GM12878 (cell line): ENCODE results near the gene ANO6.

ENCODE experiments used
- CEBPB ChIP-seq, 2 experiments: fragments of 150-350 bp in 1 of 2; IDR thresholded peaks; 2 replicates each; pipeline ENCODE4 v1.6.1; 2012 to 2014; ENCODE audit warnings: low read depth in 2 of 2, low read length in 2 of 2, borderline replicate concordance in 1 of 2, inconsistent platforms in 1 of 2
- MYC ChIP-seq: IDR thresholded peaks from 2 replicates; pipeline ENCODE4 v1.6.1; 2011; ENCODE audit warnings: mild to moderate bottlenecking, low read length, moderate library complexity, inconsistent platforms; ENCODE audit not compliant: insufficient read depth, insufficient replicate concordance, insufficient read length, severe bottlenecking
- POLR2A ChIP-seq: IDR thresholded peaks from 2 replicates; pipeline ENCODE4 v1.6.1; 2011; ENCODE audit warnings: low read depth, mild to moderate bottlenecking, low read length
- SRF ChIP-seq, 2 experiments: IDR thresholded peaks; 2 replicates each; pipeline ENCODE4 v1.6.1; 2011; ENCODE audit warnings: low read depth in 2 of 2, low read length in 2 of 2, mild to moderate bottlenecking in 1 of 2, moderate library complexity in 1 of 2
- YBX1 ChIP-seq: fragments of 450-650 bp; IDR thresholded peaks from 2 replicates; pipeline ENCODE4 v1.6.1; 2016; ENCODE audit warnings: antibody characterized with exemption
- TF ChIP-seq, protein P1 (sequence below): IDR thresholded peaks from 2 replicates; pipeline ENCODE4 v1.6.1; 2012; ENCODE audit warnings: low read depth, low read length, improper control_type of control experiment
- TF ChIP-seq, protein P2 (sequence below), 3 experiments: IDR thresholded peaks in 2 of 3; conservative IDR thresholded peaks in 1 of 3; 2 replicates each; pipeline ENCODE4 v1.5.1; 2011; ENCODE audit warnings: low read depth in 3 of 3, low read length in 3 of 3, mild to moderate bottlenecking in 3 of 3, control low read depth in 2 of 3, moderate library complexity in 2 of 3, inconsistent platforms in 1 of 3, mixed read lengths in 1 of 3; ENCODE audit not compliant: control insufficient read depth in 2 of 3, insufficient read depth in 1 of 3; ENCODE audit errors: extremely low read depth in 1 of 3
- TF ChIP-seq, protein P3 (sequence below): IDR thresholded peaks from 2 replicates; pipeline ENCODE4 v1.6.1; 2012; ENCODE audit warnings: mild to moderate bottlenecking, low read depth, low read length
- TF ChIP-seq, protein P4 (sequence below): fragments of 450-650 bp; IDR thresholded peaks from 2 replicates; pipeline ENCODE4 v1.6.1; 2017; ENCODE audit warnings: low read depth, mild to moderate bottlenecking, moderate library complexity

DNA sequence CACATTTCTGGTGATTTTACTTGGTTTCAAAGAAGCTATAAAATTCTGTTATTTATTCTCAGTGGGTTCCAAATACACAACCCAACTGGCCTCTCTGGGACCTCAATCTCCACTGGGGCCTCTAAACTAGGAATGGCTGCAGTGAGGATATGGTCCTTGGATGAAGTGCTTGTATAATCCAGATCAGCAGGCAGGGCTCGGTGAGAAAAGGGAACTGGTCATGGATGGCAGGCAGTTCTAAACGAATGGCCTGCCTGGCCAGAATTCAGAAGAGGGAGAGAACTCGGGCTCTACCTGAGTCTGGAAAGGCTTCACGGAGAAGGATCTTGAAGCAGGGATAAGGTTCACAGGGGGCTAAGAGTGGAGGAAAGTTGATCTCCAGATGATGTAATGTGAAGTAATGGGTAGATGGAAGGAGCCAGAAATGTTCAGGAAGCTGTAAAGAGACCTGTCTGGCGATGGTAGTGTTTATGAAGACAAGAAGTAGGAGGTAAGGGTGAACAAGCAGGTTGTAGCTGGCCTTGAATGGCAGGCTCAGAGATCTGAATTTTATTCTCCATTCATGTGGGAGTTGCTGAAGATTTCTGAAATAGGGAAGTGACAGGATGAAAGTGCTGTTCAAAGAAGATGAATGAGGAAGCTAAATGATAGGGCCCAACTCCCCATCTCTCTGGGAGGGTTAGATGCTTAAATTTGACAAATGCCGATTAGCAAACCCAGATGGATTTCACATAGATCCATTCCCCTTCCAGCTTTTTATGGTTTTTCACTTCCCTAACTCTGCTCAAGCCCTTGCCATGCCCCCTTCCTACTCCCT is 31.5 kb upstream of the ANO6 start:
- TF ChIP-seq, protein P1, sequence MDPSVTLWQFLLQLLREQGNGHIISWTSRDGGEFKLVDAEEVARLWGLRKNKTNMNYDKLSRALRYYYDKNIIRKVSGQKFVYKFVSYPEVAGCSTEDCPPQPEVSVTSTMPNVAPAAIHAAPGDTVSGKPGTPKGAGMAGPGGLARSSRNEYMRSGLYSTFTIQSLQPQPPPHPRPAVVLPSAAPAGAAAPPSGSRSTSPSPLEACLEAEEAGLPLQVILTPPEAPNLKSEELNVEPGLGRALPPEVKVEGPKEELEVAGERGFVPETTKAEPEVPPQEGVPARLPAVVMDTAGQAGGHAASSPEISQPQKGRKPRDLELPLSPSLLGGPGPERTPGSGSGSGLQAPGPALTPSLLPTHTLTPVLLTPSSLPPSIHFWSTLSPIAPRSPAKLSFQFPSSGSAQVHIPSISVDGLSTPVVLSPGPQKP: no peak
- TF ChIP-seq, protein P2, sequence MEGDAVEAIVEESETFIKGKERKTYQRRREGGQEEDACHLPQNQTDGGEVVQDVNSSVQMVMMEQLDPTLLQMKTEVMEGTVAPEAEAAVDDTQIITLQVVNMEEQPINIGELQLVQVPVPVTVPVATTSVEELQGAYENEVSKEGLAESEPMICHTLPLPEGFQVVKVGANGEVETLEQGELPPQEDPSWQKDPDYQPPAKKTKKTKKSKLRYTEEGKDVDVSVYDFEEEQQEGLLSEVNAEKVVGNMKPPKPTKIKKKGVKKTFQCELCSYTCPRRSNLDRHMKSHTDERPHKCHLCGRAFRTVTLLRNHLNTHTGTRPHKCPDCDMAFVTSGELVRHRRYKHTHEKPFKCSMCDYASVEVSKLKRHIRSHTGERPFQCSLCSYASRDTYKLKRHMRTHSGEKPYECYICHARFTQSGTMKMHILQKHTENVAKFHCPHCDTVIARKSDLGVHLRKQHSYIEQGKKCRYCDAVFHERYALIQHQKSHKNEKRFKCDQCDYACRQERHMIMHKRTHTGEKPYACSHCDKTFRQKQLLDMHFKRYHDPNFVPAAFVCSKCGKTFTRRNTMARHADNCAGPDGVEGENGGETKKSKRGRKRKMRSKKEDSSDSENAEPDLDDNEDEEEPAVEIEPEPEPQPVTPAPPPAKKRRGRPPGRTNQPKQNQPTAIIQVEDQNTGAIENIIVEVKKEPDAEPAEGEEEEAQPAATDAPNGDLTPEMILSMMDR (IDR thresholded peaks at IDR 0.05 in 2 of 3, conservative IDR thresholded peaks at IDR 0.05 in 1 of 3; ENCODE audit: control insufficient read depth in 2 of 3, extremely low read depth in 1 of 3, insufficient read depth in 1 of 3, low read depth in 3 of 3, low read length in 3 of 3): no peak
- TF ChIP-seq POLR2A: no peak
- TF ChIP-seq SRF (IDR thresholded peaks at IDR 0.05; ENCODE audit: low read depth in 2 of 2, low read length in 2 of 2): no peak
- TF ChIP-seq CEBPB (IDR thresholded peaks at IDR 0.05; ENCODE audit: borderline replicate concordance in 1 of 2, low read depth in 2 of 2, low read length in 2 of 2): no peak
- TF ChIP-seq YBX1: no peak
- TF ChIP-seq MYC: no peak
- TF ChIP-seq, protein P3, sequence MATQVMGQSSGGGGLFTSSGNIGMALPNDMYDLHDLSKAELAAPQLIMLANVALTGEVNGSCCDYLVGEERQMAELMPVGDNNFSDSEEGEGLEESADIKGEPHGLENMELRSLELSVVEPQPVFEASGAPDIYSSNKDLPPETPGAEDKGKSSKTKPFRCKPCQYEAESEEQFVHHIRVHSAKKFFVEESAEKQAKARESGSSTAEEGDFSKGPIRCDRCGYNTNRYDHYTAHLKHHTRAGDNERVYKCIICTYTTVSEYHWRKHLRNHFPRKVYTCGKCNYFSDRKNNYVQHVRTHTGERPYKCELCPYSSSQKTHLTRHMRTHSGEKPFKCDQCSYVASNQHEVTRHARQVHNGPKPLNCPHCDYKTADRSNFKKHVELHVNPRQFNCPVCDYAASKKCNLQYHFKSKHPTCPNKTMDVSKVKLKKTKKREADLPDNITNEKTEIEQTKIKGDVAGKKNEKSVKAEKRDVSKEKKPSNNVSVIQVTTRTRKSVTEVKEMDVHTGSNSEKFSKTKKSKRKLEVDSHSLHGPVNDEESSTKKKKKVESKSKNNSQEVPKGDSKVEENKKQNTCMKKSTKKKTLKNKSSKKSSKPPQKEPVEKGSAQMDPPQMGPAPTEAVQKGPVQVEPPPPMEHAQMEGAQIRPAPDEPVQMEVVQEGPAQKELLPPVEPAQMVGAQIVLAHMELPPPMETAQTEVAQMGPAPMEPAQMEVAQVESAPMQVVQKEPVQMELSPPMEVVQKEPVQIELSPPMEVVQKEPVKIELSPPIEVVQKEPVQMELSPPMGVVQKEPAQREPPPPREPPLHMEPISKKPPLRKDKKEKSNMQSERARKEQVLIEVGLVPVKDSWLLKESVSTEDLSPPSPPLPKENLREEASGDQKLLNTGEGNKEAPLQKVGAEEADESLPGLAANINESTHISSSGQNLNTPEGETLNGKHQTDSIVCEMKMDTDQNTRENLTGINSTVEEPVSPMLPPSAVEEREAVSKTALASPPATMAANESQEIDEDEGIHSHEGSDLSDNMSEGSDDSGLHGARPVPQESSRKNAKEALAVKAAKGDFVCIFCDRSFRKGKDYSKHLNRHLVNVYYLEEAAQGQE: no peak
- TF ChIP-seq, protein P4, sequence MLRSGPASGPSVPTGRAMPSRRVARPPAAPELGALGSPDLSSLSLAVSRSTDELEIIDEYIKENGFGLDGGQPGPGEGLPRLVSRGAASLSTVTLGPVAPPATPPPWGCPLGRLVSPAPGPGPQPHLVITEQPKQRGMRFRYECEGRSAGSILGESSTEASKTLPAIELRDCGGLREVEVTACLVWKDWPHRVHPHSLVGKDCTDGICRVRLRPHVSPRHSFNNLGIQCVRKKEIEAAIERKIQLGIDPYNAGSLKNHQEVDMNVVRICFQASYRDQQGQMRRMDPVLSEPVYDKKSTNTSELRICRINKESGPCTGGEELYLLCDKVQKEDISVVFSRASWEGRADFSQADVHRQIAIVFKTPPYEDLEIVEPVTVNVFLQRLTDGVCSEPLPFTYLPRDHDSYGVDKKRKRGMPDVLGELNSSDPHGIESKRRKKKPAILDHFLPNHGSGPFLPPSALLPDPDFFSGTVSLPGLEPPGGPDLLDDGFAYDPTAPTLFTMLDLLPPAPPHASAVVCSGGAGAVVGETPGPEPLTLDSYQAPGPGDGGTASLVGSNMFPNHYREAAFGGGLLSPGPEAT: no peak
